IMR-90 (cell line): ENCODE results near the gene KCNN3. TPM values are rescaled to one million over a fixed set of nuclear protein-coding genes. Genes with fewer than 3 reads are reported as not detected.

Experiments
- ATAC-seq: fragments of 200-7000 bp; cut with Tn5 transposase; 2 replicates; pipeline ENCODE4 v1.9.1; 2020; ENCODE audit warnings: low read depth, mild to moderate bottlenecking, moderate library complexity
- BruUV-seq: library from RNA; stranded (reverse); fragments of 400-500 nt; replicated peaks from 2 replicates; lab custom pipeline; 2021; lab: Mats Ljungman, UMichigan
- CTCF ChIA-PET: fragments of 300-600 bp; formaldehyde crosslinking; extraction: SDS; loops from one replicate; lab custom pipeline; 2021; ENCODE audit warnings: antibody characterized with exemption; lab: Yijun Ruan, JAX
- POLR2A ChIA-PET: fragments of 300-600 bp; sonication (Branson Sonifier 250); formaldehyde crosslinking; loops from one replicate; lab custom pipeline; 2022; ENCODE audit warnings: antibody characterized with exemption; ENCODE audit not compliant: unreplicated experiment; lab: Charles Lee
- DNase-seq: peaks from one replicate; pipeline ENCODE4 v3.0.0; 2013
- H2AFZ ChIP-seq: replicated peaks from 2 replicates; pipeline ENCODE3; 2013; ENCODE audit warnings: low read length, mild to moderate bottlenecking; ENCODE audit not compliant: poor library complexity
- H2AK5ac ChIP-seq: 2 replicates; pipeline ENCODE4 v1.6.1; 2013; ENCODE audit warnings: low read depth, low read length, inconsistent platforms
- H2AK9ac ChIP-seq: replicated peaks from 2 replicates; pipeline ENCODE3; 2013; ENCODE audit warnings: mild to moderate bottlenecking, low read depth, low read length, moderate library complexity; ENCODE audit not compliant: poor library complexity
- H2BK120ac ChIP-seq: 2 replicates; pipeline ENCODE4 v1.6.1; 2013; ENCODE audit warnings: low read depth, low read length, inconsistent platforms
- H2BK15ac ChIP-seq: 3 replicates; pipeline ENCODE4 v1.6.1; 2013; ENCODE audit warnings: low read depth, low read length, inconsistent platforms
- H2BK20ac ChIP-seq: 2 replicates; pipeline ENCODE4 v1.6.1; 2013; ENCODE audit warnings: low read depth, mild to moderate bottlenecking, inconsistent platforms, low read length, moderate library complexity
- H2BK5ac ChIP-seq: 2 replicates; pipeline ENCODE4 v1.6.1; 2013; ENCODE audit warnings: mild to moderate bottlenecking, low read depth, low read length, inconsistent platforms; ENCODE audit not compliant: poor library complexity, severe bottlenecking
- H3K14ac ChIP-seq: replicated peaks from 2 replicates; pipeline ENCODE4 v1.6.1; 2013; ENCODE audit warnings: low read depth, low read length, inconsistent platforms
- H3K18ac ChIP-seq: 2 replicates; pipeline ENCODE4 v1.6.1; 2013; ENCODE audit warnings: low read depth, low read length, control low read depth
- H3K23ac ChIP-seq: 2 replicates; pipeline ENCODE4 v1.6.1; 2013; ENCODE audit warnings: low read depth, low read length, inconsistent platforms
- H3K27ac ChIP-seq: 2 replicates; pipeline ENCODE4 v1.5.1; 2013; ENCODE audit warnings: mild to moderate bottlenecking, control low read depth, low read length; ENCODE audit not compliant: insufficient read depth
- H3K27me3 ChIP-seq: 2 replicates; pipeline ENCODE4 v1.6.1; 2013; ENCODE audit warnings: low read length; ENCODE audit not compliant: control insufficient read depth, insufficient read depth
- H3K36me3 ChIP-seq: 2 replicates; pipeline ENCODE4 v1.6.1; 2013; ENCODE audit warnings: low read length, mixed read lengths; ENCODE audit not compliant: control insufficient read depth, insufficient read depth
- H3K4ac ChIP-seq: 2 replicates; pipeline ENCODE4 v1.6.1; 2013; ENCODE audit warnings: low read depth, low read length, inconsistent platforms
- H3K4me1 ChIP-seq: 2 replicates; pipeline ENCODE4 v1.6.1; 2013; ENCODE audit warnings: low read length, mixed read lengths; ENCODE audit not compliant: control insufficient read depth, insufficient read depth
- H3K4me2 ChIP-seq: 2 replicates; pipeline ENCODE4 v1.6.1; 2013; ENCODE audit warnings: low read depth, mild to moderate bottlenecking, control low read depth, low read length, moderate library complexity
- H3K4me3 ChIP-seq: 2 replicates; pipeline ENCODE4 v1.5.1; 2013; ENCODE audit warnings: low read depth, mild to moderate bottlenecking, control low read depth, low read length, moderate library complexity; ENCODE audit not compliant: insufficient read depth
- H3K56ac ChIP-seq: 2 replicates; pipeline ENCODE4 v1.6.1; 2013; ENCODE audit warnings: low read length, inconsistent platforms; ENCODE audit not compliant: insufficient read depth; ENCODE audit errors: extremely low read depth
- H3K79me1 ChIP-seq, 2 experiments: 2 replicates each; pipeline ENCODE4 v1.6.1; 2013; ENCODE audit warnings: low read length in 2 of 2, inconsistent platforms in 1 of 2, low read depth in 1 of 2
- H3K9ac ChIP-seq: 2 replicates; pipeline ENCODE4 v1.6.1; 2013; ENCODE audit warnings: low read depth, low read length, control low read depth
- H3K9me1 ChIP-seq: 2 replicates; pipeline ENCODE4 v1.6.1; 2013; ENCODE audit warnings: low read length, inconsistent platforms; ENCODE audit not compliant: insufficient read depth
- H3K9me3 ChIP-seq: 2 replicates; pipeline ENCODE4 v1.6.1; 2013; ENCODE audit warnings: low read length; ENCODE audit not compliant: control insufficient read depth, insufficient read depth
- H4K20me1 ChIP-seq: 2 replicates; pipeline ENCODE4 v1.6.1; 2013; ENCODE audit warnings: low read length, inconsistent platforms; ENCODE audit not compliant: insufficient read depth
- H4K5ac ChIP-seq: 2 replicates; pipeline ENCODE4 v1.6.1; 2013; ENCODE audit warnings: mild to moderate bottlenecking, low read depth, low read length, control low read depth
- H4K8ac ChIP-seq, 2 experiments: 2 replicates each; pipeline ENCODE4 v1.6.1; 2013; ENCODE audit warnings: low read depth in 2 of 2, low read length in 2 of 2, control low read depth in 1 of 2, inconsistent platforms in 1 of 2
- H4K91ac ChIP-seq: 2 replicates; pipeline ENCODE4 v1.6.1; 2013; ENCODE audit warnings: low read depth, low read length, inconsistent platforms; ENCODE audit not compliant: insufficient read depth
- CEBPB ChIP-seq: IDR thresholded peaks from 2 replicates; pipeline ENCODE4 v1.6.1; 2012; ENCODE audit warnings: low read depth, low read length, improper control_type of control experiment
- CHD1 ChIP-seq: IDR thresholded peaks from 2 replicates; pipeline ENCODE4 v1.6.1; 2012; ENCODE audit warnings: low read depth, low read length, improper control_type of control experiment
- CTCF ChIP-seq: conservative IDR thresholded peaks from 2 replicates; pipeline ENCODE4 v1.5.1; 2012; ENCODE audit warnings: mild to moderate bottlenecking, low read depth, low read length, improper control_type of control experiment
- FOS ChIP-seq: fragments of 150-350 bp; IDR thresholded peaks from 2 replicates; pipeline ENCODE4 v1.6.1; 2016; ENCODE audit warnings: low read depth, low read length
- MXI1 ChIP-seq: IDR thresholded peaks from 2 replicates; pipeline ENCODE4 v1.6.1; 2012; ENCODE audit warnings: low read depth, mild to moderate bottlenecking, low read length, moderate library complexity, borderline replicate concordance
- POLR2A ChIP-seq: IDR thresholded peaks from 2 replicates; pipeline ENCODE4 v1.6.1; 2012; ENCODE audit warnings: mild to moderate bottlenecking, low read depth, low read length
- RCOR1 ChIP-seq: IDR thresholded peaks from 2 replicates; pipeline ENCODE4 v1.6.1; 2012; ENCODE audit warnings: mild to moderate bottlenecking, low read length, improper control_type of control experiment; ENCODE audit not compliant: insufficient replicate concordance
- RFX5 ChIP-seq: IDR thresholded peaks from 2 replicates; pipeline ENCODE4 v1.8.0; 2012; ENCODE audit warnings: low read depth, mild to moderate bottlenecking, low read length, moderate library complexity
- USF2 ChIP-seq: fragments of 150-350 bp; IDR thresholded peaks from 2 replicates; pipeline ENCODE4 v1.6.1; 2017; ENCODE audit warnings: mild to moderate bottlenecking, antibody characterized with exemption, low read length, low read depth
- WGBS, 2 experiments: methylation state at CpG; one replicate each; pipeline versions ENCODE4 v1.1.5 to v1.1.7; 2013; ENCODE audit warnings: missing lambda C conversion rate in 2 of 2; ENCODE audit not compliant: insufficient read length in 1 of 2; ENCODE audit errors: extremely low coverage in 2 of 2; 5-methylcytosine and 5-hydroxymethylcytosine counted together
- dilution Hi-C: fragments of 300-500 bp; cut with HindIII; formaldehyde crosslinking; loops from one replicate; pipeline ENCODE4 v1.14.3; 2018; ENCODE audit warnings: low sequenced_read_pairs; ENCODE audit not compliant: unreplicated experiment
- in situ Hi-C: fragments of 300-500 bp; cut with MboI; formaldehyde crosslinking; loops from 3 replicates; pipeline ENCODE4 v1.14.3; 2019; ENCODE audit warnings: low sequenced_read_pairs, inconsistent platforms, mixed read lengths
- intact Hi-C: fragments of 100-400 bp; cut with micrococcal nuclease; formaldehyde crosslinking; loops from 2 replicates; pipeline ENCODE4 v1.10.0; 2022
- polyA plus RNA-seq, 3 experiments: library from polyadenylated mRNA; depleted of rRNA; stranded (reverse); fragments of >200 nt; gene quantifications; 2 replicates each; pipeline ENCODE4 v1.2.3, GENCODE V29; 2012; ENCODE audit warnings: low replicate concordance in 1 of 3
- total RNA-seq: library from RNA; depleted of rRNA; stranded (reverse); fragments of >200 nt; gene quantifications from 2 replicates; pipeline ENCODE4 v1.2.3, GENCODE V29; 2012

KCNN3 gene
- total and polyA plus RNA-seq, 2 of the 4 experiments (the other 2 are of a cell fraction): 0.02 TPM; not detected in 1

GRCh38 chr1:154824179-154825000, 45.7 kb downstream of the KCNN3 start:
- Histone ChIP-seq H4K91ac (no peak overlapping the region), H3K56ac (no peak overlapping the region), H3K4me3 (no peak overlapping the region), H4K20me1 (no peaks in the 10 kb centered on the region), H3K9me3 (no peaks in the 10 kb centered on the region), H3K79me1 (no peaks in the 10 kb centered on the region), H3K9ac (no peak overlapping the region), H3K4ac (no peak overlapping the region), H3K14ac (no peak overlapping the region), H2BK5ac (no peak overlapping the region), H3K27me3 (peaks cover 65% of the 10 kb centered on the region), H4K8ac (no peak overlapping the region), H3K9me1 (no peaks in the 10 kb centered on the region; the same call in 1 of the 2 replicates), H2AFZ (no peak overlapping the region), H4K5ac (no peak overlapping the region), H3K4me2 (no peak overlapping the region), H2BK15ac (no peak overlapping the region), H3K27ac (no peak overlapping the region), H3K4me1 (no peaks in the 10 kb centered on the region), H3K36me3 (no peaks in the 10 kb centered on the region), H2BK120ac (no peak overlapping the region), H2BK20ac (no peak overlapping the region), H3K23ac (no peak overlapping the region), H2AK9ac (no peak overlapping the region), H3K18ac (no peak overlapping the region), H2AK5ac (no peak overlapping the region)
- no peak for ATAC-seq
- ChIA-PET POLR2A (no interaction called here), CTCF (no interaction called here)
- no CpG with 5 or more reads among the region's 5 CpGs for WGBS, 2 experiments
- no peak for TF ChIP-seq USF2
- TF ChIP-seq FOS: no peak
- TF ChIP-seq MXI1: no peak
- no peak for TF ChIP-seq CTCF
- TF ChIP-seq RFX5: no peak
- no peak for TF ChIP-seq CHD1
- no peak for TF ChIP-seq RCOR1
- no peak for TF ChIP-seq CEBPB
- no peak for TF ChIP-seq POLR2A
- dilution Hi-C loops: no loop called here
- intact Hi-C loops: no loop called here
- no peak for DNase-seq
- BruUV-seq: no TSS peak
- in situ Hi-C loops: no loop called here
